Vagina (tissue), 2 donors: ENCODE data around the gene AKAP11. TPM values are rescaled to one million over a fixed set of nuclear protein-coding genes. Genes with fewer than 3 reads are reported as not detected.

ENCODE experiments used
- DNase-seq, 2 donors: peaks; one replicate each; pipeline ENCODE4 v3.0.0-alpha.2; 2017; ENCODE audit errors: extremely low spot score in 2 of 2
- H3K27ac ChIP-seq: fragments of 200-600 bp; sonication (generic); one replicate; pipeline ENCODE4 v1.5.1; 2019
- H3K27me3 ChIP-seq: fragments of 200-600 bp; sonication (generic); one replicate; pipeline ENCODE4 v1.5.1; 2019
- H3K36me3 ChIP-seq, 2 donors: fragments of 200-600 bp; sonication (generic); one replicate each; pipeline ENCODE4 v1.5.1; 2017 to 2019
- H3K4me1 ChIP-seq: fragments of 200-600 bp; sonication (generic); one replicate; pipeline ENCODE4 v1.5.1; 2019
- H3K4me3 ChIP-seq, 2 donors: fragments of 200-600 bp; sonication (generic); 1 replicate in 1 of 2; 2 replicates in 1 of 2; pipeline ENCODE4 v1.5.1; 2016 to 2019
- H3K9me3 ChIP-seq: fragments of 200-600 bp; sonication (generic); one replicate; pipeline ENCODE4 v1.5.1; 2019
- POLR2A ChIP-seq, 2 donors: fragments of 450-650 bp; IDR thresholded peaks; one replicate each; pipeline ENCODE4 v1.6.1; 2017; ENCODE audit warnings: antibody characterized with exemption in 2 of 2, mild to moderate bottlenecking in 2 of 2, moderate library complexity in 2 of 2
- POLR2AphosphoS5 ChIP-seq, 2 donors: sonication (generic); formaldehyde crosslinking; IDR thresholded peaks; one replicate each; pipeline ENCODE4 v1.9.0; 2017; ENCODE audit warnings: antibody characterized with exemption in 2 of 2, mild to moderate bottlenecking in 2 of 2, low read depth in 1 of 2; ENCODE audit not compliant: insufficient read depth in 1 of 2
- intact Hi-C: fragments of 100-400 bp; cut with DNase I; formaldehyde crosslinking; loops from one replicate; pipeline ENCODE4 v1.15.1; 2023
- total RNA-seq: library from RNA; depleted of rRNA; stranded (reverse); fragments of >200 nt; gene quantifications from one replicate; pipeline ENCODE4 v1.2.3, GENCODE V29; 2016
- TF ChIP-seq, protein P1 (sequence below), 3 experiments: fragments of 450-650 bp in 2 of 3; fragments of 200-600 bp in 1 of 3; sonication (generic) in 1 of 3; IDR thresholded peaks; one replicate each; pipeline ENCODE4 v1.5.1; 2017 to 2019; ENCODE audit warnings: antibody characterized with exemption in 3 of 3, mild to moderate bottlenecking in 2 of 3, moderate library complexity in 2 of 3

Gene AKAP11
- total RNA-seq, 1 donor from 2014 or later: 25.0 TPM

DNA sequence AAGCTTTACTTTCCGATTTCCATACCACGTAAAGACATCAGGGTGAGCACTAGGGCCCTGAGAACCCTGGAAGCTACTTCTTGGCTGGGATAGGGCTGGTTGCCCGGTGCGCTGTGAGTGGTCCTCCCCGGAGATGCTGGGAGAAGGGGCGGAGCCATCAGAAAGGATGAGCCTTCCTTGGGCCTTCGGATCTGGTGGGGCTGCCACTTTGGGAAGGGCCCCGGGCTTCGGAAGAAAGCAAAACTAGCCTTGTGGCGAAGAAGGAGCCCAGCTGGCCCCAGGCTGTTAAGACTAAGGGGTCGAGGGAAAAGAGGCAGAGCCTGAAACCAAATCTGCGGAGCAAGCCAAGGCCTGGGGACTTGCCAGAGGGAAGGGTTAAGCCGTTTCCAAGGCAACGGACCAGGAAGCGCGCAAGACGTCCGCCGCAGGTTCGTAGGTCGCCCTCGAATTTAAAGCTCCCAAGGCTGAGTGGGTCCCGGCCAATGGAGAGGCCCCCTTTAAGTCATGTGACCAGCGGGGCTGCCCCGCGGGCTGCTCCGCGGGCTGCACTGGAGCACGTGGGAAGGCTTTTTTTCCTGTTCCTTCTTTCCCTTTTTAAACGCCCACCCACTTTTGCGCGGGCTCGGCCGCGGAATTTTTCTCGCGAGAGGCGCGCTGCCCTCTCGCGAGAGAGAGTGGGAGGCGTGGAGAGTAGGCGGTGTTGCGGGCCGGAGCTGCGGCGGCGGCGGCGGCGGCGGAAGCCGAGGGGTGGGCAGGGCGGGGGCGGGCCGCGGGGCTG, 426 bp upstream of the AKAP11 start:
- Histone ChIP-seq H3K36me3 (no peaks in the 10 kb centered on the region), H3K4me1 (peaks cover 22% of the 10 kb centered on the region), H3K27me3 (no peaks in the 10 kb centered on the region), H3K4me3 (peak overlapping the region; percentile 94), H3K27ac (peak overlapping the region; percentile 94), H3K9me3 (no peaks in the 10 kb centered on the region)
- peak in 1 of 2 donors; percentile 98 for DNase-seq
- intact Hi-C loops: no loop called here
- peak; percentile 77 to 93 for TF ChIP-seq POLR2AphosphoS5 (IDR thresholded peaks at IDR 0.05; ENCODE audit: insufficient read depth in 1 of 2, low read depth in 1 of 2)
- no peak for TF ChIP-seq POLR2A (IDR thresholded peaks at IDR 0.05)
- TF ChIP-seq, protein P1, sequence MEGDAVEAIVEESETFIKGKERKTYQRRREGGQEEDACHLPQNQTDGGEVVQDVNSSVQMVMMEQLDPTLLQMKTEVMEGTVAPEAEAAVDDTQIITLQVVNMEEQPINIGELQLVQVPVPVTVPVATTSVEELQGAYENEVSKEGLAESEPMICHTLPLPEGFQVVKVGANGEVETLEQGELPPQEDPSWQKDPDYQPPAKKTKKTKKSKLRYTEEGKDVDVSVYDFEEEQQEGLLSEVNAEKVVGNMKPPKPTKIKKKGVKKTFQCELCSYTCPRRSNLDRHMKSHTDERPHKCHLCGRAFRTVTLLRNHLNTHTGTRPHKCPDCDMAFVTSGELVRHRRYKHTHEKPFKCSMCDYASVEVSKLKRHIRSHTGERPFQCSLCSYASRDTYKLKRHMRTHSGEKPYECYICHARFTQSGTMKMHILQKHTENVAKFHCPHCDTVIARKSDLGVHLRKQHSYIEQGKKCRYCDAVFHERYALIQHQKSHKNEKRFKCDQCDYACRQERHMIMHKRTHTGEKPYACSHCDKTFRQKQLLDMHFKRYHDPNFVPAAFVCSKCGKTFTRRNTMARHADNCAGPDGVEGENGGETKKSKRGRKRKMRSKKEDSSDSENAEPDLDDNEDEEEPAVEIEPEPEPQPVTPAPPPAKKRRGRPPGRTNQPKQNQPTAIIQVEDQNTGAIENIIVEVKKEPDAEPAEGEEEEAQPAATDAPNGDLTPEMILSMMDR (IDR thresholded peaks at IDR 0.05): no peak

DNA sequence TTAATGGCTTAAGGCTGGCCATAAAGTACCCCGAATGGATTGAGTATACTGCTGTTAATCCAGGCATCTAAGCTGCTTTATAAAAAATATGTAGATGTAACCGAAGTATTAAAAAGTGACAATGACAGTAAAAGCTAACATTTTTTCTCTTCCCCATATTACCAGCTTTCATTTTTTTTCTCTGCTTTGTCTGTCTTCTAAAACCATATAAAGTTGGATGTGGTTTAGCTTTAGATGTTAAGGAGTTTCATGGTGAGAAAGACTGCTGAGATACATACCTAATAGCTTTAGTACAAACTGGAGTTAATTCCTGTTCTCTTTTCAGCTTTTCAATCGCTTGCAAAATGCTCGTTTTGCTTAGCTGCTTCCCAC, 838 bp downstream of the AKAP11 start:
- Histone ChIP-seq H3K27me3 (no peaks in the 10 kb centered on the region), H3K27ac (peak overlapping the region; percentile 94), H3K9me3 (no peaks in the 10 kb centered on the region), H3K36me3 (no peaks in the 10 kb centered on the region), H3K4me3 (peak overlapping the region; percentile 94), H3K4me1 (peaks cover 22% of the 10 kb centered on the region)
- intact Hi-C loops: no loop called here
- TF ChIP-seq POLR2A (IDR thresholded peaks at IDR 0.05): no peak
- TF ChIP-seq, protein P1 (IDR thresholded peaks at IDR 0.05): no peak
- TF ChIP-seq POLR2AphosphoS5 (IDR thresholded peaks at IDR 0.05; ENCODE audit: insufficient read depth in 1 of 2, low read depth in 1 of 2): no peak
- no peak for DNase-seq

DNA sequence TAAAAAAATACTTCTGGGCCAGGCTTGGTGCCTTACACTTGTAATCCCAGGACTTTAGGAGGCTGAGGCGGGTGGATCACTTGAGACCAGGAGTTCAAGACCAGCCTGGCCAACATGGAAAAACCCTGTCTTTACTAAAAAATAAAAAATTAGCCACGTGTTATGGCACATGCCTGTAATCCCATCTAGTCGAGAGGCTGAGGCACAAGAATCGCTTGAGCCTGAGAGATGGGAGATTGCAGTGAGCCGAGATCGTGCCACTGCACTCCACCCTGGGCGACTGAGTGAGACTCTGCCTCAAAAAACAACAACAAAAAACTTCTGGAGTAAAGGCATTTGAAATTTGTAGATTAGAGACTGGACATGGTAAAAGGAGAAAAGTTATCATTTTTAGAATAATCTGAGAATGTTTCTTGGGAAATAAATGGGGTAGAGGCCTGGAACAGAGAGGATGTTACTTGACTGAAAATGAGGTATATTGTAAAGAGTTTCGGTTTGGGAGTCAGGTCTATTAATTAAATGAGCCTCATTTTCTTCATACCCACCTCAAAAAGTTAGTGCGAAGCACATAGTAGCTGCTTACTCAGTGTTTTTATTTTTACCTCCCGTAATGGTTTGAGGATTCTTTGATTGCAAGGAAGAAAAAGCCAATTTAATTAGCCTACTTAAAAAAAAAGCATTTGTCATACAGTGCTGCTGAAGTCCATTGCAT, 2.6 kb downstream of the AKAP11 start:
- H3K9me3 ChIP-seq: no peaks in the 10 kb centered on the region
- TF ChIP-seq POLR2A (IDR thresholded peaks at IDR 0.05) (no peak), POLR2AphosphoS5 (IDR thresholded peaks at IDR 0.05; ENCODE audit: insufficient read depth in 1 of 2, low read depth in 1 of 2) (no peak)
- TF ChIP-seq, protein P1 (IDR thresholded peaks at IDR 0.05): no peak
- H3K27me3 ChIP-seq: no peaks in the 10 kb centered on the region
- peak overlapping the region; percentile 13 for H3K27ac ChIP-seq
- no peaks in the 10 kb centered on the region for H3K36me3 ChIP-seq
- H3K4me1 ChIP-seq: peaks cover 22% of the 10 kb centered on the region
- intact Hi-C loops: no loop called here
- DNase-seq: no peak
- no peak overlapping the region for H3K4me3 ChIP-seq

DNA sequence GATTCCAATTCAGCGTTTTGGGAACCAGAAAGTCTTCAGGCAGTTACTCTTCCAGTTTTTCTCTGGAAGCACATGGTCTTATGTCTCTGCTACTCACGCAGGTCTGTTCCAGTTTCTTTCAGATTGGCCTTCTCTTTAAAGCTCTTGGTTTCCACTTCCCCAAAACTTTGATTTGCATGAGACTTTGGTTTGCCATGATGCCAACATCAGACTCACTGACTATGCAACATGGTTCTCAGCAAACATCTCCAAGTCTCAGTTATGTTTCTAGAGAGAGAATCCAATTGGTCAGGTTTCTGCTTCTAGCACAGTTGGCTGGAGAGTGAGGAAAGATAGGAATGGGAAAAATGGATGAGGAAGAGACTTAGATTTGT, 3.1 kb downstream of the AKAP11 start:
- DNase-seq: no peak
- H3K27ac ChIP-seq: no peak overlapping the region
- no peak overlapping the region for H3K4me3 ChIP-seq
- intact Hi-C loops: no loop called here
- TF ChIP-seq, protein P1 (IDR thresholded peaks at IDR 0.05): no peak
- no peak for TF ChIP-seq POLR2AphosphoS5 (IDR thresholded peaks at IDR 0.05; ENCODE audit: insufficient read depth in 1 of 2, low read depth in 1 of 2)
- no peaks in the 10 kb centered on the region for H3K27me3 ChIP-seq
- H3K9me3 ChIP-seq: no peaks in the 10 kb centered on the region
- peaks cover 22% of the 10 kb centered on the region for H3K4me1 ChIP-seq
- no peaks in the 10 kb centered on the region for H3K36me3 ChIP-seq

DNA sequence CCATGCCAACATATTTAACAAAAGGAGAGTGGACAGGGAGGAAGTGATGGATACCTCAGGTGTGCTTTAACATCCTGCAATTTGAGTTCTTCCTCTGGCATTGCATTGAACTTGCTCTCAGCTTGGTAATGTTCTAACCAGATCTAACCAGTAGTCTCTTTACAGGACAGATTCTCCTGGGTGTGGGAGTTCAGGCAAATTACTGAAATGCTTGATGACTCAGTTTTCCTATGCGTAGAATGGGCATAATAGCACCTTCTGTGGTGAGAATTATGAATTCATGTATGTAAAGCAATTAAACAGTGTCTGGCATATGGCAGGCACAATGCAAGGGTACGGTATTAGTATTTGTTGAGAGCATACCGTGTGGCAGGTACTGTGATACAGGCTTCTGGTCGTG, 3.6 kb downstream of the AKAP11 start:
- no peaks in the 10 kb centered on the region for H3K9me3 ChIP-seq
- intact Hi-C loops: no loop called here
- no peaks in the 10 kb centered on the region for H3K27me3 ChIP-seq
- H3K36me3 ChIP-seq: no peaks in the 10 kb centered on the region
- no peak overlapping the region for H3K4me3 ChIP-seq
- no peak overlapping the region for H3K27ac ChIP-seq
- TF ChIP-seq POLR2AphosphoS5 (IDR thresholded peaks at IDR 0.05; ENCODE audit: insufficient read depth in 1 of 2, low read depth in 1 of 2) (no peak), POLR2A (IDR thresholded peaks at IDR 0.05) (no peak)
- TF ChIP-seq, protein P1 (IDR thresholded peaks at IDR 0.05): no peak
- DNase-seq: no peak
- H3K4me1 ChIP-seq: peaks cover 22% of the 10 kb centered on the region
